Measurements from ENCODE around the gene HDGFL3. TPM values are rescaled to one million over a fixed set of nuclear protein-coding genes. Genes with fewer than 3 reads are reported as not detected.
A peak's percentile ranks its signal among the peaks of the same experiment; 100 is the strongest.
"Not testable (repeated sequence)": the region's sequence is repeated elsewhere in the genome, so short reads cannot be mapped to it uniquely, and the experiment has no call there.

Gene HDGFL3
- total and polyA plus RNA-seq, 4 donors, result 64.2 to 195 (median 126) TPM

- Histone ChIP-seq H3K36me3 (ENCODE audit: control insufficient read depth, insufficient read depth, low read length) (no peaks in the 10 kb centered on the region), H3K27ac (ENCODE audit: low read depth, low read length) (no peak overlapping the region), H3K27me3 (ENCODE audit: control insufficient read depth, insufficient read depth, low read length) (no peaks in the 10 kb centered on the region), H3K4me3 (ENCODE audit: low read depth, low read length) (no peak overlapping the region), H3K4me1 (ENCODE audit: control insufficient read depth, insufficient read depth, low read length) (no peaks in the 10 kb centered on the region), H3K9me3 (ENCODE audit: control insufficient read depth, insufficient read depth, low read length) (no peaks in the 10 kb centered on the region)
- DNase-seq (ENCODE audit: low read depth in 4 of 6, low spot score in 6 of 6), result no peak
- WGBS (ENCODE audit: insufficient coverage), result no CpG with 5 or more reads among the region's 1 CpG
Measured at GRCh38 chr15:83174891-83175290, 32.7 kb downstream of the HDGFL3 start.

- peaks cover 4% of the 10 kb centered on the region for H3K9me3 ChIP-seq (ENCODE audit: control insufficient read depth, insufficient read depth, low read length)
- no peak for DNase-seq (ENCODE audit: low read depth in 4 of 6, low spot score in 6 of 6)
- no peaks in the 10 kb centered on the region for H3K4me1 ChIP-seq (ENCODE audit: control insufficient read depth, insufficient read depth, low read length)
- H3K4me3 ChIP-seq (ENCODE audit: low read depth, low read length), result no peak overlapping the region
- H3K36me3 ChIP-seq (ENCODE audit: control insufficient read depth, insufficient read depth, low read length), result no peaks in the 10 kb centered on the region
- no peak overlapping the region for H3K27ac ChIP-seq (ENCODE audit: low read depth, low read length)
- WGBS (ENCODE audit: insufficient coverage), result no CpG with 5 or more reads among the region's 4 CpGs
- no peaks in the 10 kb centered on the region for H3K27me3 ChIP-seq (ENCODE audit: control insufficient read depth, insufficient read depth, low read length)
Measured at GRCh38 chr15:83170474-83171165, 37.0 kb downstream of the HDGFL3 start.

DNA sequence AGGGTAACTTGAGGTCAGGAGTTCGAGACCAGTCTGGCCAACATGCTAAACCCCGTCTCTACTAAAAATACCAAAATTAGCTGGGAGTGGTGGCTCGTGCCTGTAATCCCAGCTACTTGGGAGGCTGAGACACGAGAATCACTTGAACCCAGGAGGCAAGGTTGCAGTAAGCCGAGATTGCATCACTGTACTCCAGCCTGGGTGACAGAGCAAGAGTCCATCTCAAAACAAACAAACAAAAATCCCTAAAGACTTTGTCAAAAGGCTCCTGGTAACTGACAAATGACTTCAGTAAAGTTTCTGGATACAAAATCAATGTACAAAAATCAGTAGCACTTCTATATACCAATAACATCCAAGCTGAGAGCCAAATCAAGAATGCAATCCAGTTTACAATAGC is 38.0 kb downstream of the HDGFL3 start:
- not testable (repeated sequence) for H3K9me3 ChIP-seq (ENCODE audit: control insufficient read depth, insufficient read depth, low read length); H3K27ac ChIP-seq (ENCODE audit: low read depth, low read length); H3K4me1 ChIP-seq (ENCODE audit: control insufficient read depth, insufficient read depth, low read length); H3K4me3 ChIP-seq (ENCODE audit: low read depth, low read length); H3K27me3 ChIP-seq (ENCODE audit: control insufficient read depth, insufficient read depth, low read length); H3K36me3 ChIP-seq (ENCODE audit: control insufficient read depth, insufficient read depth, low read length); DNase-seq (ENCODE audit: low read depth in 4 of 6, low spot score in 6 of 6)
- 95% methylated on average over 5 of the region's 5 CpGs for WGBS (ENCODE audit: insufficient coverage)

DNA sequence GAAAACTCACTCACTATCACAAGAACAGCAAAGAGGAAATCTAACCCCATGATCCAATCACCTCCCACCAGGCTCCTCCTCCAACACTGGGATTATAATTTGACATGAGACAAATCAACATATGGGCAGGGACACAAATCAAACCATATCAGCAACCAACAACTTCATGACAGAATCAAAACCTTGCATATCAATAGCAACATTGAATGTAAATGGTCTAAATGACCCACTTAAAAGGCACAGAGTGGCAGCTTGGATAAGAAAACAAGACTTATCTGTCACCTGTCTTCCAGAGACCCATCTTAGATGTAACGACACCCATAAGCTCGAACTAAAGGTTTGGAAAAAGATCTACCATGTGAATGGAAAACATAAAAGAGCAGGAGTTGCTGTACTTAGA is 40.8 kb downstream of the HDGFL3 start:
- no peak for DNase-seq (ENCODE audit: low read depth in 4 of 6, low spot score in 6 of 6)
- Histone ChIP-seq H3K27ac (ENCODE audit: low read depth, low read length) (no peak overlapping the region), H3K9me3 (ENCODE audit: control insufficient read depth, insufficient read depth, low read length) (peaks cover 4% of the 10 kb centered on the region), H3K4me1 (ENCODE audit: control insufficient read depth, insufficient read depth, low read length) (no peaks in the 10 kb centered on the region), H3K4me3 (ENCODE audit: low read depth, low read length) (no peak overlapping the region), H3K27me3 (ENCODE audit: control insufficient read depth, insufficient read depth, low read length) (no peaks in the 10 kb centered on the region), H3K36me3 (ENCODE audit: control insufficient read depth, insufficient read depth, low read length) (no peaks in the 10 kb centered on the region)
- WGBS (ENCODE audit: insufficient coverage), result no CpG with 5 or more reads among the region's 2 CpGs

- Histone ChIP-seq H3K4me1 (ENCODE audit: control insufficient read depth, insufficient read depth, low read length) (no peaks in the 10 kb centered on the region), H3K4me3 (ENCODE audit: low read depth, low read length) (no peak overlapping the region), H3K9me3 (ENCODE audit: control insufficient read depth, insufficient read depth, low read length) (peaks cover 4% of the 10 kb centered on the region), H3K27ac (ENCODE audit: low read depth, low read length) (no peak overlapping the region), H3K27me3 (ENCODE audit: control insufficient read depth, insufficient read depth, low read length) (no peaks in the 10 kb centered on the region), H3K36me3 (ENCODE audit: control insufficient read depth, insufficient read depth, low read length) (no peaks in the 10 kb centered on the region)
- no CpG with 5 or more reads among the region's 3 CpGs for WGBS (ENCODE audit: insufficient coverage)
- peak in 2 of 6 donors; percentile 5 to 12 for DNase-seq (ENCODE audit: low read depth in 4 of 6, low spot score in 6 of 6)
Measured at GRCh38 chr15:83166218-83166617, 41.4 kb downstream of the HDGFL3 start.

DNA sequence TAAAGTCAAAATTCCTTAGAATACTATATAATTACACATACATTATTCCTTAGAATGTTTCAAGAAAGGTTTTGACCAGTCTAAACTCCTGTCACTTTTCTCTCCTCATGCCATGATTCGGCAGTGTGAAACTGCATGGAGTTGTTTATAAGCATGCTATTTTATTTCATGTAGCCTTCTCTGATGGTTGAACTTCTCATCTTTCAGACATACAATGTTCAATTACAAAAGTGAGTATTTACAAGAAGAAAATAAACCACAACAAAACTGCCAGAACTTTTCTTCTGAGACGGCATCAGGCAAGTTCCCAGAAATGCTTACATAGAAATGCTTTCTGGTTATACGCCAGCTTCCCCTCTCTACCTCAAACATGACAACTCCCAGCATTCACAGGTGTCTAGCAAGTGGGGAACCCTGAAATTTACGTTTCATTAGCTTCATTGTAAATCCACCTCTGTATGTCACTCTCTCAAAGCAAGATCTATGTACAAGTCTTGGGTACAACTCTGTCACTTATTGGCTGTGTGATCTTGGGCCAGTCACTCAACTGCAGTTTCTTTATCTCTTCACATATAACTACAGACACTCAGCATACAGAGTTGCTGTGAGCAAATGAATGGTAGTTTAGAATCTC is 42.7 kb downstream of the HDGFL3 start:
- no peaks in the 10 kb centered on the region for H3K27me3 ChIP-seq (ENCODE audit: control insufficient read depth, insufficient read depth, low read length)
- H3K36me3 ChIP-seq (ENCODE audit: control insufficient read depth, insufficient read depth, low read length), result peaks cover 3% of the 10 kb centered on the region
- no peaks in the 10 kb centered on the region for H3K4me1 ChIP-seq (ENCODE audit: control insufficient read depth, insufficient read depth, low read length)
- WGBS (ENCODE audit: insufficient coverage), result 72% methylated on average over 3 of the region's 4 CpGs
- H3K9me3 ChIP-seq (ENCODE audit: control insufficient read depth, insufficient read depth, low read length), result peaks cover 4% of the 10 kb centered on the region
- no peak overlapping the region for H3K27ac ChIP-seq (ENCODE audit: low read depth, low read length)
- no peak overlapping the region for H3K4me3 ChIP-seq (ENCODE audit: low read depth, low read length)
- no peak for DNase-seq (ENCODE audit: low read depth in 4 of 6, low spot score in 6 of 6)

DNA sequence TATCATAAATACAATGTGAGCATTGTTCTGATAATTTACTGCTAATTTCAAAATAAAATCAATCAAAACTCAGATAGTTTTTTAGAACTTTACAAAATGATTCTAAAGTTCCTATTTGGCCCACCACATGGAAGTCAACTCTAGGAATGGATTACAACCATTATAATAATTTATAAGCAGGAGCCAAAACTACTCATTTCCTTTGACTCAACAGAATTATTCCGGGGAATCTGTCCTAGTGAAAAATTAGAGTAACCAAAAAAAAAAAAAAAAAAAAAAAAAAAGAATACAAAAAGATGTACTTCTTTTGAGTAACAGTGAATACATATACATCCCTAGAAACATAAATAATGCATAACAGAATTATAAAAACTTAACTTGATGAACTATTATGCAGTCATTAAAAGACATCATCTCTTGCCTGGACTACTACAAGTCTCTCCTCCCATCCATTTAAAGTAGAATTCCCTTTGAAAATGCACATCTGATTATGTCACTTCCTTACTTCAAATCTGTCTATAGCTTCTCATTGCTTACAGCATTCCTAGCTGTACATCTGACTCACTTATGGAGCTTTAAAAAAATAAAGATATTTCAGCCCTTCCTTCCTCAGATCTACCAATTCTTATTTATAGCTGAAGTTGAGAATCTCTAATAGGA is 43.4 kb downstream of the HDGFL3 start:
- peaks cover 3% of the 10 kb centered on the region for H3K36me3 ChIP-seq (ENCODE audit: control insufficient read depth, insufficient read depth, low read length)
- DNase-seq (ENCODE audit: low read depth in 4 of 6, low spot score in 6 of 6), result no peak
- H3K27me3 ChIP-seq (ENCODE audit: control insufficient read depth, insufficient read depth, low read length), result no peaks in the 10 kb centered on the region
- WGBS (ENCODE audit: insufficient coverage), result no CpG with 5 or more reads among the region's 1 CpG
- H3K27ac ChIP-seq (ENCODE audit: low read depth, low read length), result no peak overlapping the region
- peaks cover 4% of the 10 kb centered on the region for H3K9me3 ChIP-seq (ENCODE audit: control insufficient read depth, insufficient read depth, low read length)
- no peaks in the 10 kb centered on the region for H3K4me1 ChIP-seq (ENCODE audit: control insufficient read depth, insufficient read depth, low read length)
- H3K4me3 ChIP-seq (ENCODE audit: low read depth, low read length), result no peak overlapping the region

GRCh38 chr15:83163032-83163431 is 44.6 kb downstream of the HDGFL3 start:
- DNase-seq (ENCODE audit: low read depth in 4 of 6, low spot score in 6 of 6), result peak in 1 of 6 donors; percentile 0
- WGBS (ENCODE audit: insufficient coverage), result 83% methylated on average over 1 of the region's 4 CpGs

GRCh38 chr15:83160741-83161140 is 46.9 kb downstream of the HDGFL3 start:
- Histone ChIP-seq H3K4me1 (ENCODE audit: control insufficient read depth, insufficient read depth, low read length) (no peaks in the 10 kb centered on the region), H3K9me3 (ENCODE audit: control insufficient read depth, insufficient read depth, low read length) (no peaks in the 10 kb centered on the region), H3K4me3 (ENCODE audit: low read depth, low read length) (no peak overlapping the region), H3K27ac (ENCODE audit: low read depth, low read length) (no peak overlapping the region), H3K27me3 (ENCODE audit: control insufficient read depth, insufficient read depth, low read length) (no peaks in the 10 kb centered on the region), H3K36me3 (ENCODE audit: control insufficient read depth, insufficient read depth, low read length) (peaks cover 9% of the 10 kb centered on the region)
- no peak for DNase-seq (ENCODE audit: low read depth in 4 of 6, low spot score in 6 of 6)
- WGBS (ENCODE audit: insufficient coverage), result 94% methylated on average over 3 of the region's 3 CpGs

More at GRCh38 chr15:83163032-83163431, 44.6 kb downstream of the HDGFL3 start:
- Histone ChIP-seq H3K36me3 (ENCODE audit: control insufficient read depth, insufficient read depth, low read length) (peaks cover 3% of the 10 kb centered on the region), H3K9me3 (ENCODE audit: control insufficient read depth, insufficient read depth, low read length) (peaks cover 4% of the 10 kb centered on the region), H3K27ac (ENCODE audit: low read depth, low read length) (no peak overlapping the region), H3K4me3 (ENCODE audit: low read depth, low read length) (no peak overlapping the region), H3K27me3 (ENCODE audit: control insufficient read depth, insufficient read depth, low read length) (no peaks in the 10 kb centered on the region), H3K4me1 (ENCODE audit: control insufficient read depth, insufficient read depth, low read length) (no peaks in the 10 kb centered on the region)

Data from spinal cord (tissue), 10 donors.